HFFc6 (cell line): ENCODE measurements around the gene ATP2B2. TPM values are rescaled to one million over a fixed set of nuclear protein-coding genes. Genes with fewer than 3 reads are reported as not detected.

Source experiments
- DNase-seq: peaks from one replicate; pipeline ENCODE4 v3.0.0-alpha.2; 2018
- H3K27ac Mint-ChIP-seq: 2 replicates; pipeline ENCODE4 v1.8.0; 2020; ENCODE audit warnings: mild to moderate bottlenecking, mixed read lengths
- H3K27me3 Mint-ChIP-seq: 2 replicates; pipeline ENCODE4 v1.8.0; 2021; ENCODE audit warnings: mild to moderate bottlenecking, moderate library complexity, mixed read lengths; ENCODE audit not compliant: insufficient read depth
- H3K36me3 Mint-ChIP-seq: 2 replicates; pipeline ENCODE4 v1.8.0; 2021; ENCODE audit warnings: low read depth, mixed read lengths
- H3K4me1 Mint-ChIP-seq: 2 replicates; pipeline ENCODE4 v1.8.0; 2020; ENCODE audit warnings: low read depth, mixed read lengths
- H3K4me3 Mint-ChIP-seq: 2 replicates; pipeline ENCODE4 v1.8.0; 2020; ENCODE audit warnings: mild to moderate bottlenecking, moderate library complexity, mixed read lengths
- H3K9me3 Mint-ChIP-seq: 2 replicates; pipeline ENCODE4 v1.8.0; 2020; ENCODE audit warnings: mild to moderate bottlenecking, mixed read lengths
- total RNA-seq, 6 experiments: library from RNA; stranded (reverse); fragmentation: NEBNext Ultra II Directional; extraction: Animal tissue kit (Norgen Biotek cat#: 25700); gene quantifications; 2 replicates in 1 of 6; 3 replicates in 5 of 6; pipeline ENCODE4 v1.2.3, GENCODE V29; 2021
- TF ChIP-seq, protein P1 (sequence below): fragments of 200-600 bp; sonication (generic); IDR thresholded peaks from 2 replicates; pipeline ENCODE4 v1.5.0; 2021; ENCODE audit warnings: antibody characterized with exemption, mild to moderate bottlenecking

ATP2B2 gene
- total RNA-seq, 6 experiments from 2014 or later = not detected

GRCh38 chr3:10524270-10524669 is 18.9 kb upstream of the ATP2B2 start:
- Mint-ChIP-seq H3K9me3 (no peaks in the 10 kb centered on the region), H3K36me3 (no peaks in the 10 kb centered on the region), H3K27ac (no peak overlapping the region), H3K4me1 (peaks cover under 1% of the 10 kb centered on the region; the same call in 1 of the 2 replicates), H3K27me3 (peaks cover 61% of the 10 kb centered on the region), H3K4me3 (no peak overlapping the region)
- TF ChIP-seq, protein P1, sequence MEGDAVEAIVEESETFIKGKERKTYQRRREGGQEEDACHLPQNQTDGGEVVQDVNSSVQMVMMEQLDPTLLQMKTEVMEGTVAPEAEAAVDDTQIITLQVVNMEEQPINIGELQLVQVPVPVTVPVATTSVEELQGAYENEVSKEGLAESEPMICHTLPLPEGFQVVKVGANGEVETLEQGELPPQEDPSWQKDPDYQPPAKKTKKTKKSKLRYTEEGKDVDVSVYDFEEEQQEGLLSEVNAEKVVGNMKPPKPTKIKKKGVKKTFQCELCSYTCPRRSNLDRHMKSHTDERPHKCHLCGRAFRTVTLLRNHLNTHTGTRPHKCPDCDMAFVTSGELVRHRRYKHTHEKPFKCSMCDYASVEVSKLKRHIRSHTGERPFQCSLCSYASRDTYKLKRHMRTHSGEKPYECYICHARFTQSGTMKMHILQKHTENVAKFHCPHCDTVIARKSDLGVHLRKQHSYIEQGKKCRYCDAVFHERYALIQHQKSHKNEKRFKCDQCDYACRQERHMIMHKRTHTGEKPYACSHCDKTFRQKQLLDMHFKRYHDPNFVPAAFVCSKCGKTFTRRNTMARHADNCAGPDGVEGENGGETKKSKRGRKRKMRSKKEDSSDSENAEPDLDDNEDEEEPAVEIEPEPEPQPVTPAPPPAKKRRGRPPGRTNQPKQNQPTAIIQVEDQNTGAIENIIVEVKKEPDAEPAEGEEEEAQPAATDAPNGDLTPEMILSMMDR = no peak
- no peak for DNase-seq

DNA sequence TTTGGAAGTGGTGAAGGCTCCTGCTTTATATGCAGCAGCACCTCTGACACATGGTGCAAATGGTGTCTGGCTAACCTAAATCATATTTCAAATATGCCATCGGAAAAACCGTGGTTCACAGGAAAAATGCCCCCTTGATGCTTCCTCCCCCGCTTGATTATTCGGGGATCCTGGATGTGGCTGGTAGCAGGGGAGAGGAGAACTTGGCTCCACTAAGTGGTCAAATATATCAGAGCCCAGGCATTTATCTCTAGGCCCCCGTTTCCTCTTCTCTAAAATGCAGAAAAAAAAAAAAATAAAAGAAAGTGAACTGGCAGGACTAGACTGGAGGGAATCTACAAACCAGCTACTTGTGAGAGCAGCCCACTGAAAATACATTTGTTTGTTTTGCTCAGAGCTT is 18.2 kb upstream of the ATP2B2 start:
- DNase-seq = no peak
- peaks cover 57% of the 10 kb centered on the region for H3K27me3 Mint-ChIP-seq

GRCh38 chr3:10522646-10523303 is 17.4 kb upstream of the ATP2B2 start:
- no peak for DNase-seq
- TF ChIP-seq, protein P1 = no peak
- Mint-ChIP-seq H3K36me3 (no peaks in the 10 kb centered on the region), H3K27ac (no peak overlapping the region), H3K9me3 (no peaks in the 10 kb centered on the region), H3K27me3 (peaks cover 54% of the 10 kb centered on the region), H3K4me1 (peaks cover 14% of the 10 kb centered on the region), H3K4me3 (no peak overlapping the region)

More for the DNA sequence above, 18.2 kb upstream of the ATP2B2 start:
- Mint-ChIP-seq H3K9me3 (no peaks in the 10 kb centered on the region), H3K36me3 (no peaks in the 10 kb centered on the region), H3K27ac (no peak overlapping the region), H3K4me1 (peaks cover 8% of the 10 kb centered on the region), H3K4me3 (no peak overlapping the region)
- TF ChIP-seq, protein P1 = no peak

- no peak overlapping the region for H3K4me3 Mint-ChIP-seq
- no peaks in the 10 kb centered on the region for H3K9me3 Mint-ChIP-seq
- no peak overlapping the region for H3K27ac Mint-ChIP-seq
- TF ChIP-seq, protein P1 = no peak
- peaks cover 14% of the 10 kb centered on the region for H3K4me1 Mint-ChIP-seq
- no peak for DNase-seq
- H3K36me3 Mint-ChIP-seq = no peaks in the 10 kb centered on the region
- H3K27me3 Mint-ChIP-seq = peaks cover 58% of the 10 kb centered on the region
Measured at GRCh38 chr3:10521772-10522441, 16.5 kb upstream of the ATP2B2 start.

- DNase-seq = no peak
- TF ChIP-seq, protein P1 = no peak
- Mint-ChIP-seq H3K36me3 (no peaks in the 10 kb centered on the region), H3K27me3 (peaks cover 65% of the 10 kb centered on the region), H3K27ac (no peak overlapping the region), H3K4me1 (peaks cover 14% of the 10 kb centered on the region), H3K4me3 (no peak overlapping the region), H3K9me3 (no peaks in the 10 kb centered on the region)
Measured at GRCh38 chr3:10520072-10520471, 14.7 kb upstream of the ATP2B2 start.
